Hematopoietic multipotent progenitor cell (in vitro differentiated cells): ENCODE results near the gene ZNF652. TPM values are rescaled to one million over a fixed set of nuclear protein-coding genes. Genes with fewer than 3 reads are reported as not detected.
"Not testable (repeated sequence)": the region's sequence is repeated elsewhere in the genome, so short reads cannot be mapped to it uniquely, and the experiment has no call there.

Source experiments
- DNase-seq, 3 donors: peaks; one replicate each; pipeline ENCODE4 v3.0.0-alpha.2; 2011 to 2015; ENCODE audit warnings: low read depth in 2 of 3, low spot score in 2 of 3
- total RNA-seq: library from RNA; depleted of rRNA; stranded (reverse); fragments of >200 nt; gene quantifications from one replicate; pipeline ENCODE4 v1.2.3, GENCODE V29; 2012

The ZNF652 gene
- total RNA-seq, 1 donor, result 15.1 TPM

- DNase-seq, result no peak
Measured at GRCh38 chr17:49387498-49388289, 25.6 kb upstream of the ZNF652 start.

DNA sequence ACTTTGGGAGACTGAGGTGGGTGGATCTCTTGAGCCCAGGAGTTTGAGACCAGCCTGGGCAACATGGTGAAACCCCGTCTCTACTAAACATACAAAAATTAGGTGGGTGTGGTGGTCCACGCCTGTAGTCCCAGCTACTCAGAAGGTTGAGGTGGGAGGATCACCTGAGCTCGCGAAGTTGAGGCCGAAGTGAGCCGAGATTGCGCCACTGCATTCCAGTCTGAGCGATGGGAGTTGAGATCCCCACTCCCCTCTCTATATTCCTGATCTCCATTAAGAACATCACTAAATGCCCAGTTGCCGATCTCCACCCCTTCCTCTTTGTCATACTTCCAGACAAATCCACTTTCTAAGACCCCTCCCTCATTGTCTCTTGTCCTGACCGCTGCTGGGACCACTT, 24.3 kb upstream of the ZNF652 start:
- no peak for DNase-seq

- no peak for DNase-seq
Measured at GRCh38 chr17:49384951-49385350, 22.9 kb upstream of the ZNF652 start.

DNA sequence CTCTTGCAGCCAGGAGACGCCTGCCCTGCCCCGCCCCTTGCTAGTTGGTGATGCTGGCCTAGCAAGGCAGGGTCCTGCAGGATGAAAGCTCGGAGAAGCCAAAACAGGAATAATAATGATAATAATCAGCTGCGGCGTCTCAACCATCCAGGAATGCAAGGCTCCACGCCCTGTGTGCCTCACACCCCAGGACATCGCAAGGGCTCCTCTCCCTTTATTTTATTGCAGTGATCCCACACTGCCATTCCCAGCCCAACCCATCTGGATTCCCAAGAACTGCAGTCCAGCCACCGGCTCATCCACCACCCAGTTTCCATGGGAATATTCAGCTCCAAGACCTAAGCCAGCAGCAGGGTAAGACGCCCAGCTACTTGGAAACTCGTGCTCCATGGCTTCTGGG, 21.0 kb upstream of the ZNF652 start:
- no peak for DNase-seq

DNA sequence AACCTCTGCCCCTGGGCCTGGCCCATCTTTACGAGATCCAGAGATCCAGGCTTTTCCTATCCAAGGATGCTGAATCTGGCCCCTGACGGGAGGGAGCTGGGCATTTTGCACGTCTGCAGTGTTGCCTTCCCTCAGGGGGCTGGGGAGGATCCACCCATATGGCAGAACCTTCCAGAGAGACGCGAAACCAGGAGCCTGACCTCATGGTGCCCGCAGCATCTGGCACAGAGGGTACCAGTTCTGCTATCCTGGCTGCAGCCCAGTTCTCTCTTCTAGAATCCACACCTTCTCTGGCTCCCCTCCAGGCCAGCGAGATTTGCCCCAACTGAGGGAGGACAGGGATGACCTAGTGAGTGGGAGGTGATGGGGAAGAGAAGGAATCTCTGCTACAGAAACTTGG, 20.5 kb upstream of the ZNF652 start:
- no peak for DNase-seq

GRCh38 chr17:49381793-49382192, 19.7 kb upstream of the ZNF652 start:
- no peak for DNase-seq

GRCh38 chr17:49381033-49381432, 19.0 kb upstream of the ZNF652 start:
- DNase-seq, result no peak

DNA sequence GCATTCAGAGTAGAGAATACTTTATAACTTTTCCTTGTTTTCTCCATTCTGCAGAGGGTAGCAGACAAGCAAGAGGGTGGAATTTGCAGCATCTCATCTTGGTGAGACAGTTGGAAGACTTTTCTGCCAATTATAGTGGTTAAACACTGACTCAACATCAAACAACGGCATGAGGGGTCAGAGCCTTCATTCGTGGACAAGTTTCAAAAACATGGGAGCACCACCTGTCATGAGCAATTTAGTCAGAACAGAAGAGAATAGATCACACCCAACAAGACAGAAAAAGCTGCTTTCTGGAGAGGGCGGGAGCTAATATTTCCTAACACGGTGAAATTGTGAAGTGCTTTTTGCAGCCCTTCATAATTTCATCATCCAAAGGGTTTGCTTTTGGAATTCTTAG, 17.9 kb upstream of the ZNF652 start:
- no peak for DNase-seq

DNA sequence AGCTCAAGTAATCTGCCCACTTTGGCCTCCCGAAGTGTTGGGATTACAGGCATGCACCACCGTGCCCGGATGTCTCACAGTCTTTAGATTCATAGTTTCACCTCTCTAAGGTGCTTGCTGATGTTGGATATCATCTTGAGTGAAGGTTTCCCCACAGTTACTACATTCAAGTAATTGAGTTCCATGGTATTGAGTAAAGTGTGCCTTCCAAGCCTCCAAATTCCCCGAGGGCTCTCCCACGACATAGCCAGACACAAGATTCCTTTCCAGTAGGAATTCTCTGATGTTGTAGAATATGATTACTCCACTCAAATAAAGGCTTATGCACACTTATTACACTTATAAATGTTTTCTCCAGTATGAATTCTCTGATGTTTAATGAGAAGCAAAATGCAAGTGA, 16.3 kb upstream of the ZNF652 start:
- DNase-seq, result no peak

DNA sequence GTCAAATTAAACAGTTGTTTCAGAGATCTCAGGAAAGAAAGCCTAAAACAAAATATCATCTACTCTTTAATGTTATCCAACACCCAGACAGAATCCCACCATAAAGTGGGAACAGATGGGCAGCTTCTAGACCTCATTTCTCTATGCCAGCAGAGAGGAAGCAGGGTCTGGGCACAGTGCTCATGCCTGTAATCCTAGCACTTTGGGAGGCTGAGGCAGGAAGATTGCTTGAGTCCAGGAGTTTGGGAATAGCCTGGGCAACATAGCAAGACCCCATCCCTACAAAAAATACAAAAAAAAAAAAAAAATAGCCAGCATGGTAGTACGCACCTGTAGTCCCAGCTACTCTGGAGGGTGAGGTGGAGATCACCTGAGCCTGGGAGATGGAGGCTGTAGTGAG, 13.5 kb upstream of the ZNF652 start:
- no peak for DNase-seq

GRCh38 chr17:49373115-49373514, 11.1 kb upstream of the ZNF652 start:
- DNase-seq, result no peak

- DNase-seq, result no peak
Measured at GRCh38 chr17:49372425-49372824, 10.4 kb upstream of the ZNF652 start.

- no peak for DNase-seq
Measured at GRCh38 chr17:49370971-49371834, 9.2 kb upstream of the ZNF652 start.

DNA sequence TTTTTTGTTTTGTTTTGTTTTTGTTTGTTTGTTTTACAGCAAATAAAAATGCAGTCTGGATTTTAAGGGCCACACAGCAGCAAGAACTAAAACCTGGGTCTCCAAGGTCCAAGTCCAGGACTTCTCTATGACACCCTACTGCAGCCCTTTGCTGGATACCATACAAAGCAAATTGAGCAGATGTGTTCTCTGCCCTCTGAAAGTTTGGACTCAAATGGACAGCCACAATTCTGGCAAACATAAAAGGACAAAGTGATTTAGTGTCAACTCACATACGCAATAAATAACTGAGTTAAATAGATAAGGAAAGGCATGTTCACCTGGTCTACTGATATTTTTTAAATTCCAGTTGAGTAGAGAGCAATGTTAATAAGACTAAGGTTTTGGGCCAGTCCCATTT, 7.7 kb upstream of the ZNF652 start:
- DNase-seq, result no peak

DNA sequence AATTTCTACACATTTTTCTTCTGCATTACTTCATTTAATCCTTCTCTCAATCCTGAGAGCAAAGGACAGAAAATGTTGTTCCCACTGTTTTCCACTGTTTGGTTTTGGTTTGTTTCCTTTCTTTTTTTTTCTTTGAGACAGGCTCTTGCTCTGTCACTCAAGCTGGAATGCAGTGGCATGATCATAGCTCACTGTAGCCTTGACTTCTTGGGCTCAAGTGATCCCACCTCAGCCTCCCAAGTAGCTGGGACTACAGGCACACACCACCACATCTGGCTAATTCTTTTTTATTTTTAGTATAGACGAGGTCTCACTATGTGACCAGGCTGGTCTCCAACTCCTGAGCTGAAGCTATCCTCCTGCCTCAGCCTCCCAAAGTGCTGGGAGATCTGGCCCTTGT, 7.0 kb upstream of the ZNF652 start:
- no peak for DNase-seq

DNA sequence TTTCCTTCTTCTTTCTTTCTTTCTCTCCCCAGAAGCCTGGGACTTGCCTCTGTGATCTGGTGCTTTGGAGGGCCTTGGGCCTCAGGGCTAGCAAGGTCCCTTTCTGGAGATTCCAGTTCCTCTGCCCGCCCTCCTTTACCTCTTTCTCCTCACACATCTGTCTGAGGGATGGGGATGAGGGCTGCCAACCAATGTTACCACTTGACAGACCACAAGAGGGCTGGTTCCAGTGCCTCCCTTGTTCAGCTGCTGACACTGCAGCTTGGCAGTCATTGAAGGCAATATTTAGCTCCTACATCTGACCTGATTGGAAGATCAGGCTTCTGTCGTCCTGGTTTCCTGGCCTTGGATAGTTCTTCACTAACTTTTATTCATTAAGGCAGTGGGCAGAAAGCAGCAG, 3.6 kb upstream of the ZNF652 start:
- DNase-seq, result peak in 2 of 3 donors; percentile 57 to 71

- DNase-seq, result not testable (repeated sequence)
Measured at GRCh38 chr17:49365126-49365525, 3.1 kb upstream of the ZNF652 start.

DNA sequence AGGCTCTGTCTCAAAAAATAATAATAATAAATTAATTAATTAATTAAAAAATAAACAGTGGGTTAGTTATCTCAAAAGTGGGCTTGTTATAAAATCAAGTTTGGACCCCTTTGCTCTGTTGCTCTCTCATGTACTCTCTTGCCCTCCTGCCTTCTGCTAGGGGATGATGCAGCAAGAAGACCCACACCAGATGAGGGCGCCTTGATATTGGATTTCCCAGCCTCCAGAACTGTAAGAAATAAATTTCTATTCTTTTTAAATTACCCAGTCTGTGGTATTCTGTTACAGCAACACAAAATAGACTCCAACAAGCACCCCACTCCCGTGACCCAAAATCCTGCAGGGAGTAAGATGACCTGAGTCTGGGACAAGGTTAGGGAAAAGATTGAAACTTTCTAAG, 2.1 kb upstream of the ZNF652 start:
- DNase-seq, result no peak

- no peak for DNase-seq
Measured at GRCh38 chr17:49363251-49363650, 1.2 kb upstream of the ZNF652 start.

DNA sequence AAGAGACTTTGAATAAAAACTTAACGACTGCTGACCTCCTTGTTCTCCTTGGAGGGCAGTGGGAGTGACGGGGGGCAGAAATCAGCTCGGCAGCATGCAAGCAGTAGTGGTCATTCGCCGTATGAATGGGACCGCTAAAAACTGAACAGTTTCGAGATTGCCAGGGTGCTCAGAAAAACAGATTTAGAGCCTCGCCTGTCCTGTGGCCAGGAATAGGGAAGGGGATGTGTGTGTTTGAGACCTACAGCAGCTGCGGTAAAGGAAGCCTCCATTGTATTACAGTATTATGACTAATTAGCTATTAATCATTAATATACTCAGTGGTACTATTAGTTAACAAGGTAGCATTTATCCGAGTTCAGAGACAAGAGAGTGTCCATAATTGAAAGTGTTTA, 670 bp upstream of the ZNF652 start:
- DNase-seq, result peak in 1 of 3 donors; percentile 18

DNA sequence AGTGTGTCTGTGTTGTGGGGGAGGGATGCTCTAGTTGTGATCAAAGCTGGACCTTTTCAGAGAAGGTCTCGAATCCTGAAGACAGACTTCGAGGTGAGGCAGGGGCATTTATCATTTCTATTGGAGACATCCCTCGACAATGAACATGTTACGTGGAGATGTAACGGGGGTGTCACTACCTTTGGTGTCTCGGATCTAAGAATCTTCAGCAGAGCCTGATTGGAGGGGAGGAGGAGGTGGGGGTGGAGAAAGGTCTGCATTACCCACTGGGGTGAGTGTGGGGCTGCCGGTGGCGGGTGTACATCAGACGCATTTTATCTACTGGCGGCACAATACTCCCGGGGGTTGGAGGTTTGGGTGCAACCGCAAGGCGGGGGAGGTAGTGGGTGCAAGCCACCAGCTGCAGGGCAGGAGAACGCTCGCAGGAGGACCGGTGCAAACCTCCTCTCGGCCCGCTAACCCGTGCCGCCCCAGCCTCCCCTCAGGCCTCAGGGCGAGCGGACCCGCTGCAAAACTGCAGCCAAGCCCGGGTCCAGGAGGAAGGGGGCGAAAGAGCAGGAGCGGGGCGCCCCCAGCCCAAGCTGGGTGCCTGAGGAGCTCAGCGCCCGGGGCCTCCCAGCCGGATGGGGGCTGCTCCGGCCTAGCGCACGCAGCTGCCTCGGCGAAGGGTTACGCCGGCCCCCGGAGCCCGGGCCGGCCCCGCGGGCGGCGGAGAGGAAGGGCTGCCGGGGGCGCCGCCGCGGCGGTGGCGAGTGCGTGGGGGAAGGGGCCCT, 735 bp downstream of the ZNF652 start:
- peak; percentile 62 to 78 (median 69) for DNase-seq
